ENCODE results near the gene CATSPER3.

CATSPER3 gene

GRCh38 chr5:134967607-134968006 is at the start of gene CATSPER3:
TSS of gene CATSPER3 (plus strand) at chr5:134967907. CDS start at chr5:134967992, 85 bp downstream.
- no peak for TF ChIP-seq CTCF (IDR thresholded peaks at IDR 0.05; ENCODE audit: control extremely low read depth, extremely low read depth, low read depth, missing control alignments)
- ChIA-PET CTCF (no interaction called here), POLR2A (no interaction called here)
- DNase-seq (ENCODE audit: extremely low spot score): no peak

GRCh38 chr5:134918861-134919260 is 48.8 kb upstream of the CATSPER3 start:
- no peak for DNase-seq (ENCODE audit: extremely low spot score)
- no peak for TF ChIP-seq CTCF (IDR thresholded peaks at IDR 0.05; ENCODE audit: control extremely low read depth, extremely low read depth, low read depth, missing control alignments)
- POLR2A ChIA-PET: no interaction called here
- CTCF ChIA-PET: interaction anchor here (2.2 to 5.2 kb wide), 3 partner anchors 11 to 180 kb away, joined by 7 to 38 read pairs (median 11); partner anchors contain the start of genes CAMLG and PCBD2

- ChIA-PET CTCF (interaction anchor here (1.0 to 5.2 kb wide), 4 partner anchors 8 to 17 kb away, joined by 3 to 38 read pairs (median 6); partner anchors contain the start of gene PCBD2), POLR2A (no interaction called here)
- no peak for DNase-seq (ENCODE audit: extremely low spot score)
- TF ChIP-seq CTCF (IDR thresholded peaks at IDR 0.05; ENCODE audit: control extremely low read depth, extremely low read depth, low read depth, missing control alignments): no peak
Measured at GRCh38 chr5:134920848-134921575, 46.7 kb upstream of the CATSPER3 start.

GRCh38 chr5:134932508-134932907 is 35.2 kb upstream of the CATSPER3 start:
- TF ChIP-seq CTCF (IDR thresholded peaks at IDR 0.05; ENCODE audit: control extremely low read depth, extremely low read depth, low read depth, missing control alignments): no peak
- POLR2A ChIA-PET: no interaction called here
- CTCF ChIA-PET: interaction anchor here (1.2 to 2.4 kb wide), 2 partner anchors 16 kb away, joined by 4 to 6 read pairs; no protein-coding TSS in a partner anchor
- no peak for DNase-seq (ENCODE audit: extremely low spot score)

- CTCF ChIA-PET: no interaction called here
- no peak for TF ChIP-seq CTCF (IDR thresholded peaks at IDR 0.05; ENCODE audit: control extremely low read depth, extremely low read depth, low read depth, missing control alignments)
- POLR2A ChIA-PET: no interaction called here
- DNase-seq (ENCODE audit: extremely low spot score): no peak
Measured at GRCh38 chr5:134934202-134934601, 33.5 kb upstream of the CATSPER3 start.

GRCh38 chr5:134935711-134936602 is 31.8 kb upstream of the CATSPER3 start:
- no peak for DNase-seq (ENCODE audit: extremely low spot score)
- ChIA-PET CTCF (interaction anchor here (2.2 kb wide), 1 partner anchor 13 kb away, joined by 5 read pairs; no protein-coding TSS in a partner anchor), POLR2A (no interaction called here)
- no peak for TF ChIP-seq CTCF (IDR thresholded peaks at IDR 0.05; ENCODE audit: control extremely low read depth, extremely low read depth, low read depth, missing control alignments)
